ENCODE measurements around the gene CLDN4. TPM values are rescaled to one million over a fixed set of nuclear protein-coding genes. Genes with fewer than 3 reads are reported as not detected.

Gene CLDN4
- total RNA-seq, 1 experiment from 2014 or later = 0.11 TPM

DNA sequence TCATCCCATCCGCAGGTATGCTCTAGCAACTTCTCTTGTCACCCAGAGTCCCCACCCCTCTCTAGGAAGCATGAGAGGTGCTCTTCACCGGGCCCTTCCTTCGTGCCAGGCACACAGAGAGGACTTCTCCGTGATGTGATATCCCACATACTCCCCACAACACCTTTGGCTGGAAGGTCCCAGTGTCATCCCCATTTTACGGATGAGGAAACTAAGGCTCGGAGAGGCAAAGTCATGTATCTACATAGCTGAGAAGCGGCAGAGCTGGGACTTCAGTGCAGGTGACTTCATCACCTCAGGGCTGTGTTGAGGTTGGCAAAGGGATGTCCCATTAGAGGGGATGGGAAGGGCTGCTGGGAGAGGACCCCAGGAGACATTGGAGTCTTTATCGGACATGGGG, 45.6 kb downstream of the CLDN4 start:
- no peak overlapping the region for H3K27ac ChIP-seq (ENCODE audit: low read depth, low read length, poor library complexity, severe bottlenecking)
- ChIA-PET POLR2A (ENCODE audit: low non-redundant PET) (no interaction called here), CTCF (no interaction called here)
- peaks cover 4% of the 10 kb centered on the region for H3K4me1 ChIP-seq (ENCODE audit: insufficient read depth, low read length, poor library complexity, severe bottlenecking)
- H3K27me3 ChIP-seq (replicated peaks; ENCODE audit: insufficient read depth, low read depth, low read length, poor library complexity) = peaks cover 15% of the 10 kb centered on the region
- TF ChIP-seq, protein P1, sequence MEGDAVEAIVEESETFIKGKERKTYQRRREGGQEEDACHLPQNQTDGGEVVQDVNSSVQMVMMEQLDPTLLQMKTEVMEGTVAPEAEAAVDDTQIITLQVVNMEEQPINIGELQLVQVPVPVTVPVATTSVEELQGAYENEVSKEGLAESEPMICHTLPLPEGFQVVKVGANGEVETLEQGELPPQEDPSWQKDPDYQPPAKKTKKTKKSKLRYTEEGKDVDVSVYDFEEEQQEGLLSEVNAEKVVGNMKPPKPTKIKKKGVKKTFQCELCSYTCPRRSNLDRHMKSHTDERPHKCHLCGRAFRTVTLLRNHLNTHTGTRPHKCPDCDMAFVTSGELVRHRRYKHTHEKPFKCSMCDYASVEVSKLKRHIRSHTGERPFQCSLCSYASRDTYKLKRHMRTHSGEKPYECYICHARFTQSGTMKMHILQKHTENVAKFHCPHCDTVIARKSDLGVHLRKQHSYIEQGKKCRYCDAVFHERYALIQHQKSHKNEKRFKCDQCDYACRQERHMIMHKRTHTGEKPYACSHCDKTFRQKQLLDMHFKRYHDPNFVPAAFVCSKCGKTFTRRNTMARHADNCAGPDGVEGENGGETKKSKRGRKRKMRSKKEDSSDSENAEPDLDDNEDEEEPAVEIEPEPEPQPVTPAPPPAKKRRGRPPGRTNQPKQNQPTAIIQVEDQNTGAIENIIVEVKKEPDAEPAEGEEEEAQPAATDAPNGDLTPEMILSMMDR (conservative IDR thresholded peaks at IDR 0.05; ENCODE audit: low read depth, low read length) = no peak
- TF ChIP-seq EZH2 (IDR thresholded peaks at IDR 0.05; ENCODE audit: borderline replicate concordance, low read depth, low read length, poor library complexity, severe bottlenecking) = no peak
- DNase-seq (ENCODE audit: low spot score) = no peak
- H3K36me3 ChIP-seq (ENCODE audit: insufficient read depth, low read length, poor library complexity, severe bottlenecking) = no peaks in the 10 kb centered on the region
- H3K9me3 ChIP-seq (ENCODE audit: low read depth, low read length, poor library complexity, severe bottlenecking) = no peaks in the 10 kb centered on the region
- intact Hi-C loops (cut with micrococcal nuclease; ENCODE audit: unreplicated experiment) = no loop called here
- no peak overlapping the region for H3K4me3 ChIP-seq (ENCODE audit: low read depth, low read length, poor library complexity, severe bottlenecking)
- BruUV-seq (replicated peaks) = no TSS peak

DNA sequence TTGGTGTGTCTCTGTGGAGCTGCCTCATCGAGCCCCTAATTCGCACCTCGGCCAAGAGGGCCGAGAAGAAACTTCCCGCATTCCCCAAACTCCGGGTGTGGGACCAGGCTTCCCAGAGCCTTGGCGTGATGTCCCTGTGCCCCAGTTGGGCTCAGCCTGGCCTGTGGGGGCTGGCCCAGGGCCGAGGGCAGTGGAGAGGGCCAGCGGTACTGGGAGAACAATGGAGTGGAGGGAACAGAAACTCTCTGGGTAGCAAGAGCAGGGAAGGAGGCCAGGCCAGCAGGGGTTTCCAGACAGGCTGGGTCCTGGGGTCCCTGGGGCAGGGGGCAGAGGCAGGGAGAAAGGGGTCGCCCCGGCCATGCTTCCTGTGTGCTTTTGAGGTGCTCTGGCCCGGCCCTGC, 46.2 kb downstream of the CLDN4 start:
- H3K36me3 ChIP-seq (ENCODE audit: insufficient read depth, low read length, poor library complexity, severe bottlenecking) = no peaks in the 10 kb centered on the region
- H3K4me1 ChIP-seq (ENCODE audit: insufficient read depth, low read length, poor library complexity, severe bottlenecking) = peaks cover 4% of the 10 kb centered on the region
- intact Hi-C loops (cut with micrococcal nuclease; ENCODE audit: unreplicated experiment) = no loop called here
- ChIA-PET CTCF (no interaction called here), POLR2A (ENCODE audit: low non-redundant PET) (no interaction called here)
- no peaks in the 10 kb centered on the region for H3K9me3 ChIP-seq (ENCODE audit: low read depth, low read length, poor library complexity, severe bottlenecking)
- BruUV-seq (replicated peaks) = no TSS peak
- DNase-seq (ENCODE audit: low spot score) = no peak
- peaks cover 16% of the 10 kb centered on the region for H3K27me3 ChIP-seq (replicated peaks; ENCODE audit: insufficient read depth, low read depth, low read length, poor library complexity)
- H3K27ac ChIP-seq (ENCODE audit: low read depth, low read length, poor library complexity, severe bottlenecking) = no peak overlapping the region
- TF ChIP-seq, protein P1 (conservative IDR thresholded peaks at IDR 0.05; ENCODE audit: low read depth, low read length) = no peak
- no peak for TF ChIP-seq EZH2 (IDR thresholded peaks at IDR 0.05; ENCODE audit: borderline replicate concordance, low read depth, low read length, poor library complexity, severe bottlenecking)
- no peak overlapping the region for H3K4me3 ChIP-seq (ENCODE audit: low read depth, low read length, poor library complexity, severe bottlenecking)

DNA sequence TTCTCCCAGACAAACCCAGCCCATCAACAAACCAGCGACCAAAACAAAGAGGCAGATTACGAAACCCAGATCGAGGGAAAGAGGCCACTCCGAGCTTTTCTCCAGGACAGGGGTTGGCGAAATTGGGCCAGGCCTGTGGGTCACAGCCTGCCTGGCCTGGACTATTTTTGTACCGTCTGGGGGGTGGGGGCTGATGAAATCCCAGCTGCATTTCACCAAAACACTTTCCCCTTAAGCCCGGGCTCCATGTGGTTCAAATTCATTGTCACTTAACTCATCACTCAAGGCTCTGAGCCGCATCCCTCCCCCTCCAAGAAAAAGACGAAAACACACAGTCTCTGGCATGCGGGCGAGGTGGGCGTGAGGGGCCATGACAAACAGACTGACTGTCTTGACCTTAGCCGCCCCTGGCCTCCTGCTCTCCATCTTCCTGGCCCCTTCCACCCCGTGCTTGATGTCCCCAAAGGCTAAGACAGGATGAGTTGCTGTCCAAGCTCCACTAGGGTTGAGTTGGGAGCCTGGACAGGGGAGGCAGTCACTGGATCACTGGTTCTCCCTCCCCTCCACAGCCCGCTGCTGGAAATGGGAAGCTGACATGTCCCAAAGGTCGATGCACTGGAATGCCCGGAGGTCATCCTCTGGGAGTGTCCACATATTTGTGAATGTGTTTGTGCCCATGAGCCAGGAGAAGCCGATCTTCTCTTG, 49.3 kb downstream of the CLDN4 start:
- Histone ChIP-seq H3K27ac (ENCODE audit: low read depth, low read length, poor library complexity, severe bottlenecking) (no peak overlapping the region), H3K9me3 (ENCODE audit: low read depth, low read length, poor library complexity, severe bottlenecking) (no peaks in the 10 kb centered on the region), H3K4me3 (ENCODE audit: low read depth, low read length, poor library complexity, severe bottlenecking) (no peak overlapping the region), H3K27me3 (replicated peaks; ENCODE audit: insufficient read depth, low read depth, low read length, poor library complexity) (peaks cover 16% of the 10 kb centered on the region), H3K4me1 (ENCODE audit: insufficient read depth, low read length, poor library complexity, severe bottlenecking) (no peaks in the 10 kb centered on the region), H3K36me3 (ENCODE audit: insufficient read depth, low read length, poor library complexity, severe bottlenecking) (no peaks in the 10 kb centered on the region)
- BruUV-seq (replicated peaks) = no TSS peak
- ChIA-PET CTCF (no interaction called here), POLR2A (ENCODE audit: low non-redundant PET) (no interaction called here)
- TF ChIP-seq, protein P1 (conservative IDR thresholded peaks at IDR 0.05; ENCODE audit: low read depth, low read length) = no peak
- no peak for TF ChIP-seq EZH2 (IDR thresholded peaks at IDR 0.05; ENCODE audit: borderline replicate concordance, low read depth, low read length, poor library complexity, severe bottlenecking)
- intact Hi-C loops (cut with micrococcal nuclease; ENCODE audit: unreplicated experiment) = no loop called here
- no peak for DNase-seq (ENCODE audit: low spot score)

Measured in A673 (cell line).